GM18508 (cell line): Measurements from ENCODE around the gene CDYL.
"Not testable (repeated sequence)": the region's sequence is repeated elsewhere in the genome, so short reads cannot be mapped to it uniquely, and the experiment has no call there.

Experiments
- ATAC-seq: cut with Tn5 transposase; IDR thresholded peaks from one replicate; pipeline ENCODE4 v1.9.1; 2021; ENCODE audit warnings: moderate number of reproducible peaks; ENCODE audit not compliant: insufficient read depth, unreplicated experiment

The CDYL gene

GRCh38 chr6:4829089-4829488, 52.9 kb downstream of the CDYL start:
- no peak for ATAC-seq

GRCh38 chr6:4835540-4835939, 59.3 kb downstream of the CDYL start:
- ATAC-seq, result not testable (repeated sequence)

- no peak for ATAC-seq
Measured at GRCh38 chr6:4840169-4840568, 64.0 kb downstream of the CDYL start.

- ATAC-seq, result no peak
Measured at GRCh38 chr6:4844108-4844507, 67.9 kb downstream of the CDYL start.

- no peak for ATAC-seq
Measured at GRCh38 chr6:4846387-4846786, 70.2 kb downstream of the CDYL start.

GRCh38 chr6:4848382-4849068, 72.3 kb downstream of the CDYL start:
- no peak for ATAC-seq

DNA sequence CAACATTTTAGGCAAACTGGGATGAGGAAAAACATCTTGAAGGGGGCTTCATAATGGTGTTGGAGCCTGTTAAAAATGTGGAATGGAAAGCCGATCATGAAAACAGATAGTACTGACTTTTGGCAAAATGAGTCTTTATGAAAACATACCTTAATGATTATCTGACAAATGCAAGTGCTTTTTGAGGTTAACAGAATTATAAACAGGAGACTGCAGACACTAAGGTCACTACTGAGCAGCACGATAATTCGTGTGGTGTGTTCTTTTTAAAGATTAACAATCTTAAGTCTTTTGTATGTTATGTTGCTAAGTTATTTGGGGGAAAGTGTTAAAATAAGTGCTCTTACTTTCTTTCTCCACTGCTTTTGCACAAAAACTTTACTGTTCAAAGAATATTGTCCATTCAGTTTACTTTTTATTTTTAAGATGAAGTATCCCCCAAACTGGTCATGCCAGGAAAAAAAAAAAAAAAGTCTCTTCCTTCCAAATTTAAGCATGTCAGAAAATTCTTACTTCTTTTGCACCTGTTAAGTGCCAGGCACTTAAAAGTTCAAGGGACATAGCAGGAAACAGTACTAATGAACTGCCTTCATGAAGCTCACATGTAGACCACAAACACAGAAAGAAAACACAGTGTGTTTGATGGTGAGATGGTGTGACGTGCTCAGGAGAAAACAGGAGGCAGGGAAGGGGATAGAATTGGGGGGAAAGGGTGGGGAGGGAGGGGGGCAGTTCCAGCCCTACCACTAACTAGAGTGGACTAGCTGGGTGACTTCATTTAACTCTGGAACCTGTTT, 73.2 kb downstream of the CDYL start:
- ATAC-seq, result no peak

DNA sequence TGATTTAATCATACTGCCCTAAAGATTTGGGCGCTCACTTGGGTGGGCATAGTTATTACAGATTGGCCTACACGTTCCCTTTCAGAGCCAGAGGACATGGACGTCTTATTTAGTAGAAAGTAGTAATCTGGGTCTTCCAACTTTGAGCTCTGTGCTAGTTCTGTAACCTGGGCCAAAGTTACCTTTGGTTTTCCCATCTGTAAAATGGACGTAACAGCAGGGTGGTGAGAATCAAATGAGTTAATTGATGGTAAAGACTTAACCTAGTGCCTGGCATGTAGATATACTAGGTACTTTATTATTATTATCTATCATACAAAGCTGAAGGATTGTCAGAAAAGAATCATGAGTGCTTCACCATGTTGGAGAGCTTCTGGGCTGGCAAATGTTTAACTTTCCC, 74.8 kb downstream of the CDYL start:
- ATAC-seq, result no peak

DNA sequence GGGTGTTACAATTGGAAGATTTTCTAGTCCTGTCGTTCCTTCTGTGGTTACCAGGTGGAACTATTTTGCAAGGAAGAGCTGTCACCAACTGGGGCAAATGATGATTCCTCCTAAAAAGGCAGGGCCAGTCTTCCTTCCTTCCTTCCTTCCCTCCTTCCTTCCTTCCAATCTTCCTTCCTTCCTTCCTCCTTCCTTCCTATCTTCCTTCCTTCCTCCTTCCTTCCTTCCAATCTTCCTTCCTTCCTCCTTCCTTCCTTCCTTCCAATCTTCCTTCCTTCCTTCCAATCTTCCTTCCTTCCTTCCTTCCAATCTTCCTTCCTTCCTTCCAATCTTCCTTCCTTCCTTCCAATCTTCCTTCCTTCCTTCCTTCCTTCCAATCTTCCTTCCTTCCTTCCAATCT, 76.0 kb downstream of the CDYL start:
- ATAC-seq, result not testable (repeated sequence)

DNA sequence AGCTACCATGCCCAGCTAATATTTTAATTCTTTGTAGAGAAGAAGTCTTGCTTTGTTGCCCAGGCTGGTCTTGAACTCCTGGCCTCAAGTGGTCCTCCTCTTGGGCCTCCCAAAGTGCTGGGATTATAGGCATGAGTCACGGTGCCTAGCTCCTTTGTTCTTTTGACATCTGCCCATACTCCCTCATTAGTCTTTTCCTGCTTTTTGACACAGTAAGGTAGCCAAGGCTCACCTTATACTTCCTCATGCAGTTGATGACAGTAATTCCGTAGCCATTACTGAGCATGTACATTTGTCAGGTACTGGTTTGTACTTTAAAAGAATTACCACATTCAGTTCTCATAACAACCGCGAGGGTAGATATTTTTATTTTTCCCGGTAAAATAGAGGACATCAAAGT, 76.7 kb downstream of the CDYL start:
- ATAC-seq, result no peak

DNA sequence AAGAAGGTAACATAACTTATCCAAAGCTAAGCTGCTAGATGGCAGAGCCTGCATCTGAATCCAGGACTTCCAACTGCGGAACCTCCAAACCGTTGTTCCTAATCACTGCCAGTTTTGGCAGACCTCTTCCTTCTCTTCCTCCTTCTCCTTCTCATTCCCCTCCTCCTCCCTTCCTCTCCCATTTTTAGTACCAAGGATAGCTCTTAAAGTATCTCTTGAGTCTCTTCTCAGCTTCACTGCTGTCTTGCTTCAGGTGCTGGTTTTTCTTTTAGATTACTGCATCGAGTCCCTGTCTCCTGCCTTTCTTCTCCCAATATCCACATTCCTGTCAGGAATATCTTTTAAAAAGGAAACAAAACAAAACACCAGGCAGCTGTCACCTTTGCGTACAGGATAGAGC, 77.1 kb downstream of the CDYL start:
- ATAC-seq, result no peak

GRCh38 chr6:4853782-4854511, 77.7 kb downstream of the CDYL start:
- no peak for ATAC-seq

GRCh38 chr6:4856785-4857184, 80.6 kb downstream of the CDYL start:
- no peak for ATAC-seq

DNA sequence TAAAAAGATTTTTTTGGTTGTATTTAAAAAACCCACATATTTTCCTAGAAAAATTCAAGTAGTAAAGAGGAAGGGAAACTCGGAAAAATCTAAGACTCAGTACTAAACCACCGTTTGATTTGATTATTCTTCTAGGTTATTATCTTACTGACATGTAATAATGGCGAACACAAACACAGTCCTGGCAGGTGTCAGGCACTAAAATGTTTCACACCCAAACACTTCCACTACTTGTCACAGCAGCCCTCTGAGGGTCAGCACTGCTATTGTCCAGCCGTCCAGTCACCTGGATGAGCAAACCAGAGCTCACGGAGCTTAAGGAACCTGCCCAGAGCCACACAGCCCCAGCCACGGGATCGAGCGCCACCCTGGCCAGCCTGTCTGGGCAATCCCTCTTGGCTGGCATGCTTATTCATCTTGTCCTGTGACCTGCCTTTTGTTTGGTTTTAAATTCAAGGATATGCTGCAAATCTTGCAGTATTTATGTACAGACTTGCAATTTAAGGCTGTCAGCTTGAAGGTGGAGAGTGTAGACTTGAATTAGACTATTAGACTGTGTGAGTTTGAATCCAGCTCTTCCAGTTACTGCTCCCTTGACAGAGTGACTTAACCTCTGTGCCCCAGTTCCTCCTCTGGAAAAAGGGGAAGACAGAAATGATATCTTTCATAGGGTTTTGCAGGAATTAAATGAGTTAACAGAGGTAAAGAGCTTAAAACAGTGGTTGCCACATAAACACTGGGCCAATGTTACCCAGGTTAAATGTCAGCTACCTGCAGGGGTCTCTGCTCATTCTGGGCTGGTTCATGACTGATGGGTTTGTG, 82.2 kb downstream of the CDYL start:
- ATAC-seq, result no peak

DNA sequence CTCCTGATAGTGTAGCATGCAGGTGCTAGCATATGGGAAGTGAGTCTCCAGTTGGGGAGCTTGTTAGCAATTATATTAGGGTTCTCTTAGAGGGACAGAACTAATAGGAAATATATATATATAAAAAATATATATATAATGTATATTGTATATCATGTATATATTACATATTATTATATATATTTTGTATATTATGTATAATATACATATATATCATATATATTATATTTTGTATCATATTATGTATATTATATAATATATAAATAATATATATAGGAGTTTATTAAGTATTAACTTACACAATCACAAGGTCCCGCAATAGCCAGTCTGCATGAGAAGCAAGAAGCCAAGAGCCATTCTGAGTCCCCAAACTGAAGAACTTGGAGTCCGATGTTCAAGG, 84.2 kb downstream of the CDYL start:
- ATAC-seq, result no peak

- no peak for ATAC-seq
Measured at GRCh38 chr6:4861564-4861963, 85.4 kb downstream of the CDYL start.

- ATAC-seq, result no peak
Measured at GRCh38 chr6:4864519-4864918, 88.3 kb downstream of the CDYL start.

- not testable (repeated sequence) for ATAC-seq
Measured at GRCh38 chr6:4865006-4865405, 88.8 kb downstream of the CDYL start.

DNA sequence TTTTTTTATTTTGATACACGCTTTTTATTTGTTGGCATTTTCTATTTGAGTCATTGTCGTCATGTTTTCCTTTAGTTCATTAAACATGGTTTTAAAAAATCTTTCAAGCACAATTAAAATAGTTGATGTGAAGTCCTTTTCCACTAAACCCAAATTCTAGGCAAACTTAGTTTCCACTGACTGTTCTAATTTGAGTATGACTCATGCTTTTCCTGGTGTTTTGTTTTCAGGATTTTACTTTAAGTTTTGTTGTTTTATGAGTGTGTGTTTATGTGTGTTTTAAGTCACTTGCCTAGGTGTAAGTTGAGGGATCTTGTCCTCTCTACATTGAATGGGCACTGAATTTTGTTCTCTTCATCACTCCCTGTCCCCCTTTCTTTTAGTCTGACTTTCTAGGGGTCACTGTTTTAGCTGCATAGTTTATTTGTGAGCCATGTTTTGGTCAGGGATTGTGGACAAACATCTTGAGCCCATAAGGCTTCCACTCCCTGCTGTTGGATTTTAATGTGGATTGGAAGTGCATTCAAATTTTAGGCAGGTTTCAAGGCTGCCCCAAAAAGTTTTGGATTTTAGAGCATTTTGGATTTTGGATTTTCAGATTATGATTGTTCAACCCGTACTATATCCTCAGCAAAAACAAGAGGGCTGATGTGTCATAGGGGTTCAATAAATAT, 94.8 kb downstream of the CDYL start:
- no peak for ATAC-seq

GRCh38 chr6:4871825-4872224, 95.6 kb downstream of the CDYL start:
- ATAC-seq, result no peak
